ENCODE data around the gene CFAP100.

CFAP100 gene

DNA sequence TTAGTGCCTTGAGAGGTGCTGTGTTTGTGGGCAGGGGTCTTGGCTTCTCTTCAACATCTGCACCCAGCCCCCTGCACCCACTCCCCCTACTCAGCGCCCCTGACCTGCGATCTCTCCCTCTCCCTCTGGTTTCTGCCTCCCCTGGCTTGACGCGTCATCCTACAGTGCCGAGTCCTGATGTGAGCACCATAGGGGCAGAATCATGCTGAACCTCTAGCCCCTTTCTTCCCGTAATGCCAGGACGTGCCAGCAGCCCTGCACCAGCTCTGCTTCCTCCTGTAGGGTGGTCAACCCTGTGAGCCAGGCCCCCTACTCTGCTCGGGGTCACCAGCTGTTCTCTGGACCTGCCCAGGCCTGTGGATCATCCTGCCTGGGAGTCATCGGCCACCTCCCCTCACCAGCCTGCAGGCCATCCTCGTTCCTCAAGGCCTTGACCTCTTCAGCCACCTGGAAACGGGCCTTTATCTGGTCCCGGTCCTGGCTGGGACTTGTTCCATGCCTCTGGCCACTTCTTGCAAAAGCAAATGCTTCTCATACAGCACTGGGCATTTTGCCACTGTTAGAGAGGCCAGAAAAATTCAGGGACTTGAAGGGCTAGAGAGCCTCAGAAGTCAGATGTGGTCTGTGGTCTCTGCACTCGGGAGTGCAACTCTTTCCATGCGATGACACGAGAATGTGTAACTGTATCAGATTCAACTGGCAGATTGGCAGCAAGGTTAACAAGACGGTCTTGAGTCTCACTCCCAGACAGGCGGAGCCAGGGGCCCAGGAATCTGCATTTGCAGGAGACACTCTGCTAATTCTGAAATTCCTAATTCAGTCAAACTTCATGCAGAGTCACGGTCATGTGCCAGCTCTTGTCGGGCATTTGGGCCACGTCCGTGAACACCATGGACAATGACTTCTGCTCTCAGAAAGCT lies 20.8 kb upstream of the CFAP100 start:
- DNase-seq (ENCODE audit: low read depth in 2 of 2, low spot score in 1 of 2) = no peak

DNA sequence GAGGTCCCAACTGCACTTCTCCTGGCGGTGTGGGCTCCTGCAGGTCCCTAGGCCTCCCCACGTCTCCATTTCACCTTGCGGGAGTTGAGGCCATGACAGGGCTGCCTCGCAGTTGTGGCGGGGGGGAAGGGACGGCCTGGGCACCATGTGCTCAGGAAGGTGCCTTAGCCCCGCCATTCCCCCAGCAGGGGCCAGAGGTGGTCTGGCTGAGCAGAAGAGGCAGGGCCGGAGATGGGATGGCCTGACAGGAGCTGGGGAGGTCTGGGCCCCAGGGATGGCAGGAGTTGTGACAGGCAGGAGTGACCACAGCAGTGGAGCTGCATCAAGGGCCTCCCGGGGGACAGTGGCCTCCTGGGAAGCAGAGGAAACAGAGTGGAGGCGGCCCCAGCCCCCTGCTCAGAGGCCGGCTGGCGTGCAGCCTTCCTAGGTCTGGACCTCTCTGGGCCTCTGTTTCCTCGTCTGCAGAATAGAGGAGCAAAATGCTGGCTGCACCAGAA lies 18.8 kb upstream of the CFAP100 start:
- DNase-seq (ENCODE audit: low read depth in 2 of 2, low spot score in 1 of 2) = no peak

DNA sequence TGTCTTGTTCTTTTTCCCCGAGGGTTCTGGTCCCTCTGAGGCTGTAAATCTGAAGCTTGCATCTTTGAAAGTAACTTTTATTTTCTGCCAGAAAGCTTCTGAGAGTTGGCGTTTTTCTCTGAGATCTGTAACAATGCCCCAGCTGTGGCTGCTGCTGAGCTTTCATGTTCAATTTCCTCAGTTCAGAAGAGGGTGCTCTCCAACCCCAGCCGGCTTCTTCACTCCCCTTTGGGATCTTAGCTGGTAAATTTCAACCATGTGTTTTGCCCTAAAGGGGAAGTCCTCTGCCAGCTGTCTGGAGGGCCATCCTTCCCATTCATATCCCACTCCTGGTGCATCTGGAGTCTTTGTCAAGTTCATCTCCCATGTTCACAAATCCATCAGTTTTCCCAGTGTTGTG lies 18.3 kb upstream of the CFAP100 start:
- no peak for DNase-seq (ENCODE audit: low read depth in 2 of 2, low spot score in 1 of 2)

DNA sequence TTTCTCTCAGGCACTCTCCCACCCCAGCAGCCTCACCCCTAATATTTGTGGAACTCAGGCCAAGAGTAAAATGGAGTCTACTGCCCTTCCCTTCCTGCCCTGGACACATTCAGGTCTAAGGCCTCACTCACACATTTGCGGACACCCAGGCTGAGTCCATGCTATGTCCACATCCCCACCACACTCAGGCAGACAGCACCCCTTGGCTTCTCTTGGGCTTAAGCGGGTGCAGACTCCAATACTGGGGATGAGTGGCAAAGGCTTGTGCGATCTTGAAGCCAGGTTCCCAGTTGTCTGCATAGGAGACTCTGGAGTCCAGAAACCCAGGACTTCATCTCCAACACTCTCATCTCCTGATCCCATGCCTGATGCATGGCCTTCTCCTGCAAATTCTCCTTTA lies 17.5 kb upstream of the CFAP100 start:
- no peak for DNase-seq (ENCODE audit: low read depth in 2 of 2, low spot score in 1 of 2)

DNA sequence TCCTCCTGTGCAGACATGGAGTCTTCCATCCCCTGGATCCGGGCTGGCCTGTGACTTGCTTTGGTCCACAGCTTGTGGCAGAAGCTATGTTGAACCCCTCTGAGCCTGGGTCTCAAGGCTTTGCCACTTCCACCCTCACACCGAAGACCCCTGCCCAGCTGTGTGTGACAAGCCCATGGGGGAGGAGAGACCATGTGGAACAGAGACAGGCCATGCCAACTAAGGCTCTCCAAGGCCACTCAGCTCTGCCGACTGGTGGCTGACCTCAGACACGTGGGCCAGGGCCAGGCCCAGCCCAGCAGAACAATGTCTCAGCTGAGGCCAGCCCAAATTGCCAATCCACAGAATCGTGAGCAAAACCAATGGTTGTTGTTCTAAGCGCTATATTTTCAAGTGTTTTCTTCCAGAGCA lies 16.4 kb upstream of the CFAP100 start:
- DNase-seq (ENCODE audit: low read depth in 2 of 2, low spot score in 1 of 2) = no peak

GRCh38 chr3:126380011-126380768 lies 14.5 kb upstream of the CFAP100 start:
- DNase-seq (ENCODE audit: low read depth in 2 of 2, low spot score in 1 of 2) = no peak

- DNase-seq (ENCODE audit: low read depth in 2 of 2, low spot score in 1 of 2) = no peak
Observed at GRCh38 chr3:126381966-126382365, 12.7 kb upstream of the CFAP100 start.

- DNase-seq (ENCODE audit: low read depth in 2 of 2, low spot score in 1 of 2) = no peak
Observed at GRCh38 chr3:126389112-126389793, 5.5 kb upstream of the CFAP100 start.

- no peak for DNase-seq (ENCODE audit: low read depth in 2 of 2, low spot score in 1 of 2)
Observed at GRCh38 chr3:126389794-126390146, 4.9 kb upstream of the CFAP100 start.

DNA sequence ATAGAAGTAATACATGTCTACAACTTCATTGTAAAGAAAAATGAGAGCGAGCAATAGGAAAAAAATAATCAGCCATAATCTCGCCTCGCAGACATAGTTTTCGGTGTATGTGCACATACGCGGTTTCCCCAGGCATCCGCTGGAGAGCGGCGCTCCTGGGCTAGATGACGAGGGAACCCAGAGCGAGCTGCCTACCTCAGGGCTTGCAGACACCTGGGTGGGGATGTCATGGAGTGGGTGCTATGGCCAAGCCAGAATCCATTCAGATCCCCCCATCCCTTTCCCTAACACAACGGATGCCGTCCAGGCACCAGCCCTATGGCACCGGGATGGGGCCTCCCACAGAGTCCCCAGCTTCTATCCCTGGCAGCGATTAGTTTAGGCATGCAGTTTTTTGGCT lies 4.5 kb upstream of the CFAP100 start:
- DNase-seq (ENCODE audit: low read depth in 2 of 2, low spot score in 1 of 2) = no peak

GRCh38 chr3:126390751-126391150 lies 4.0 kb upstream of the CFAP100 start:
- no peak for DNase-seq (ENCODE audit: low read depth in 2 of 2, low spot score in 1 of 2)

GRCh38 chr3:126391631-126392030 lies 3.1 kb upstream of the CFAP100 start:
- no peak for DNase-seq (ENCODE audit: low read depth in 2 of 2, low spot score in 1 of 2)

- no peak for DNase-seq (ENCODE audit: low read depth in 2 of 2, low spot score in 1 of 2)
Observed at GRCh38 chr3:126392246-126392645, 2.5 kb upstream of the CFAP100 start.

DNA sequence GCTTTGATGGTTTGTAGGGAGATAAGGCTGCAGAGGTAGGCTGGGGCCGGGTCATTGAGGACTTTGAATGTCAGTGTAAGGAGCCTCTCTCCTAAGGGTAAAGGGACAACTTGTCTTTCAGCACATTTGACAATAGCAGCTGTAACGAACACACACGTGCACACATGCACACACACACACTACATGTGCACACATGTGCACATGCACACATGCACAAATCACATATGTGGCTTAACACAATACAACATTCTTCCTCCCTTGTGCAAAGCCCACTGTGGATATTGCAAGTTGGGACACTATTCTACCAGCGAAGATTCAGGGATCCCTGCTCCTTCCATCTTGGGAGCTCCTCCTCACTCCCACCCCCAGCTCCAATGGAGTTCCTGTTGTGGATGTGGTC lies 1.1 kb upstream of the CFAP100 start:
- no peak for DNase-seq (ENCODE audit: low read depth in 2 of 2, low spot score in 1 of 2)

- no peak for DNase-seq (ENCODE audit: low read depth in 2 of 2, low spot score in 1 of 2)
Observed at GRCh38 chr3:126394977-126395321, 240 bp downstream of the CFAP100 start.

GRCh38 chr3:126395846-126396513 lies 1.3 kb downstream of the CFAP100 start:
- no peak for DNase-seq (ENCODE audit: low read depth in 2 of 2, low spot score in 1 of 2)

- no peak for DNase-seq (ENCODE audit: low read depth in 2 of 2, low spot score in 1 of 2)
Observed at GRCh38 chr3:126396536-126396935, 1.8 kb downstream of the CFAP100 start.

- no peak for DNase-seq (ENCODE audit: low read depth in 2 of 2, low spot score in 1 of 2)
Observed at GRCh38 chr3:126397610-126398422, 3.1 kb downstream of the CFAP100 start.

- DNase-seq (ENCODE audit: low read depth in 2 of 2, low spot score in 1 of 2) = no peak
Observed at GRCh38 chr3:126398423-126399350, 4.0 kb downstream of the CFAP100 start.
